ENCODE measurements around the gene TFPI.

GRCh38 chr2:187446711-187447110 is 107.5 kb downstream of the TFPI start:
- TF ChIP-seq SIN3A (IDR thresholded peaks at IDR 0.05; ENCODE audit: low read depth, low read length) (no peak), PKNOX1 (IDR thresholded peaks at IDR 0.05) (no peak), RCOR1 (conservative IDR thresholded peaks at IDR 0.05; ENCODE audit: low read depth, low read length) (no peak), BCLAF1 (IDR thresholded peaks at IDR 0.05) (no peak), CTCF (IDR thresholded peaks at IDR 0.05 in 2 of 3, conservative IDR thresholded peaks at IDR 0.05 in 1 of 3; ENCODE audit: control insufficient read depth in 2 of 3, extremely low read depth in 1 of 3, insufficient read depth in 1 of 3, low read depth in 3 of 3, low read length in 3 of 3) (no peak), ZBTB33 (IDR thresholded peaks at IDR 0.05) (no peak), ZBTB11 (CRISPR knock-in tag; IDR thresholded peaks at IDR 0.05) (no peak), POLR2A (IDR thresholded peaks at IDR 0.05; ENCODE audit: low read depth, low read length) (no peak), SRF (IDR thresholded peaks at IDR 0.05; ENCODE audit: low read depth in 2 of 2, low read length in 2 of 2) (no peak)

Measured in GM12878 (cell line).